MM.1S (cell line): ENCODE data around the gene DHX32.

Source experiments
- DNase-seq: peaks from one replicate; pipeline ENCODE4 v3.0.0-alpha.2; 2015
- H2AFZ ChIP-seq: fragments of 300-600 bp; sonication (generic); 2 replicates; pipeline ENCODE4 v1.6.0; 2016; ENCODE audit warnings: antibody characterized with exemption, low read length
- H3F3A ChIP-seq: fragments of 300-600 bp; sonication (generic); 2 replicates; pipeline ENCODE4 v1.6.1; 2016; ENCODE audit warnings: mild to moderate bottlenecking, antibody characterized with exemption, low read length, moderate library complexity, mixed read lengths; ENCODE audit not compliant: insufficient read depth
- H3K27ac ChIP-seq: fragments of 300-600 bp; sonication (generic); 2 replicates; pipeline ENCODE4 v1.5.1; 2016; ENCODE audit warnings: mild to moderate bottlenecking, low read length
- H3K27me3 ChIP-seq: fragments of 300-600 bp; sonication (generic); replicated peaks from 2 replicates; pipeline ENCODE4 v1.6.0; 2016; ENCODE audit warnings: low read length; ENCODE audit not compliant: insufficient read depth
- H3K36me3 ChIP-seq: fragments of 300-600 bp; sonication (generic); replicated peaks from 2 replicates; pipeline ENCODE4 v1.6.1; 2016; ENCODE audit warnings: mild to moderate bottlenecking, low read length, mixed read lengths; ENCODE audit not compliant: insufficient read depth
- H3K4me1 ChIP-seq: fragments of 300-600 bp; sonication (generic); 2 replicates; pipeline ENCODE4 v1.6.1; 2016; ENCODE audit warnings: low read length, mixed read lengths
- H3K4me2 ChIP-seq: fragments of 300-600 bp; sonication (generic); 2 replicates; pipeline ENCODE4 v1.6.0; 2016; ENCODE audit warnings: low read depth, low read length
- H3K4me3 ChIP-seq: fragments of 300-600 bp; sonication (generic); 2 replicates; pipeline ENCODE4 v1.5.1; 2016; ENCODE audit warnings: low read length, mixed read lengths
- H3K79me2 ChIP-seq: fragments of 300-600 bp; sonication (generic); 2 replicates; pipeline ENCODE4 v1.6.1; 2016; ENCODE audit warnings: mixed run types, low read length, mixed read lengths
- H3K9ac ChIP-seq: fragments of 300-600 bp; sonication (generic); 2 replicates; pipeline ENCODE4 v1.6.1; 2016; ENCODE audit warnings: low read length, mixed read lengths
- H3K9me2 ChIP-seq: fragments of 300-600 bp; sonication (generic); replicated peaks from 2 replicates; pipeline ENCODE4 v1.6.1; 2016; ENCODE audit warnings: mild to moderate bottlenecking, low read length, mixed read lengths; ENCODE audit not compliant: insufficient read depth
- H3K9me3 ChIP-seq: fragments of 300-600 bp; sonication (generic); replicated peaks from 2 replicates; pipeline ENCODE4 v1.6.1; 2016; ENCODE audit warnings: mild to moderate bottlenecking, low read length, mixed read lengths; ENCODE audit not compliant: insufficient read depth
- H4K20me1 ChIP-seq: fragments of 300-600 bp; sonication (generic); 2 replicates; pipeline ENCODE4 v1.6.1; 2016; ENCODE audit warnings: mild to moderate bottlenecking, low read length, moderate library complexity, mixed read lengths; ENCODE audit not compliant: insufficient read depth
- CTCF ChIP-seq: fragments of 300-600 bp; sonication (generic); IDR thresholded peaks from 2 replicates; pipeline ENCODE4 v1.5.1; 2016; ENCODE audit warnings: antibody characterized with exemption, low read length, mixed read lengths
- EZH2 ChIP-seq: fragments of 300-600 bp; sonication (generic); optimal IDR thresholded peaks from 2 replicates; pipeline ENCODE3; 2017; ENCODE audit warnings: low read depth, mild to moderate bottlenecking, antibody characterized with exemption, low read length, mixed read lengths
- EZH2phosphoT487 ChIP-seq: fragments of 300-600 bp; sonication (generic); IDR thresholded peaks from 2 replicates; pipeline ENCODE4 v1.6.1; 2018; ENCODE audit warnings: antibody characterized with exemption, low read length

The DHX32 gene

GRCh38 chr10:125871338-125871737 is 9.8 kb downstream of the DHX32 start:
- Histone ChIP-seq H3F3A (no peaks in the 10 kb centered on the region), H3K27me3 (no peaks in the 10 kb centered on the region), H3K9me3 (no peaks in the 10 kb centered on the region), H3K9ac (no peak overlapping the region), H4K20me1 (no peaks in the 10 kb centered on the region), H3K4me3 (no peak overlapping the region), H3K9me2 (no peaks in the 10 kb centered on the region), H3K27ac (no peak overlapping the region), H3K79me2 (no peaks in the 10 kb centered on the region), H3K4me1 (no peaks in the 10 kb centered on the region), H2AFZ (no peak overlapping the region), H3K36me3 (no peaks in the 10 kb centered on the region), H3K4me2 (no peak overlapping the region)
- TF ChIP-seq EZH2 (no peak), EZH2phosphoT487 (no peak), CTCF (no peak)
- no peak for DNase-seq

GRCh38 chr10:125868372-125868975 is 12.6 kb downstream of the DHX32 start:
- no peak overlapping the region for H3K9ac ChIP-seq
- H3K9me2 ChIP-seq, result no peaks in the 10 kb centered on the region
- no peaks in the 10 kb centered on the region for H3F3A ChIP-seq
- H3K27ac ChIP-seq, result no peak overlapping the region
- H4K20me1 ChIP-seq, result no peaks in the 10 kb centered on the region
- TF ChIP-seq EZH2phosphoT487 (no peak), CTCF (peak; percentile 88), EZH2 (no peak)
- H3K9me3 ChIP-seq, result no peaks in the 10 kb centered on the region
- no peaks in the 10 kb centered on the region for H3K27me3 ChIP-seq
- H3K4me3 ChIP-seq, result no peak overlapping the region
- DNase-seq, result peak; percentile 45
- H3K79me2 ChIP-seq, result no peaks in the 10 kb centered on the region
- no peak overlapping the region for H2AFZ ChIP-seq
- H3K4me2 ChIP-seq, result no peak overlapping the region
- H3K36me3 ChIP-seq, result no peaks in the 10 kb centered on the region
- no peaks in the 10 kb centered on the region for H3K4me1 ChIP-seq

GRCh38 chr10:125866421-125867029 is 14.6 kb downstream of the DHX32 start:
- no peak for DNase-seq
- Histone ChIP-seq H3K4me1 (no peaks in the 10 kb centered on the region), H3K4me2 (no peak overlapping the region), H3K27me3 (no peaks in the 10 kb centered on the region), H3K36me3 (no peaks in the 10 kb centered on the region), H3F3A (no peaks in the 10 kb centered on the region), H3K4me3 (no peak overlapping the region), H3K9ac (no peak overlapping the region), H3K27ac (no peak overlapping the region), H3K9me2 (no peaks in the 10 kb centered on the region), H2AFZ (no peak overlapping the region), H3K9me3 (no peaks in the 10 kb centered on the region), H3K79me2 (no peaks in the 10 kb centered on the region), H4K20me1 (no peaks in the 10 kb centered on the region)
- TF ChIP-seq EZH2phosphoT487 (no peak), EZH2 (no peak), CTCF (no peak)
